CD4-positive, alpha-beta T cell (primary cell): ENCODE measurements around the gene KTI12. TPM values are rescaled to one million over a fixed set of nuclear protein-coding genes. Genes with fewer than 3 reads are reported as not detected.
"Not testable (repeated sequence)": the region's sequence is repeated elsewhere in the genome, so short reads cannot be mapped to it uniquely, and the experiment has no call there.

Experiments
- ATAC-seq: fragments of 200-7000 bp; cut with Tn5 transposase; one replicate; pipeline ENCODE4 v1.10.0; 2022; ENCODE audit warnings: mild to moderate bottlenecking; ENCODE audit not compliant: poor library complexity
- CTCF ChIA-PET: fragments of 350-600 bp; sonication (Branson Sonifier 250); formaldehyde crosslinking; loops from one replicate; lab custom pipeline; 2021; ENCODE audit warnings: antibody characterized with exemption, inconsistent platforms; lab: Charles Lee
- POLR2A ChIA-PET: fragments of 350-600 bp; sonication (Branson Sonifier 250); formaldehyde crosslinking; loops from one replicate; lab custom pipeline; 2021; ENCODE audit warnings: antibody characterized with exemption, inconsistent platforms; lab: Charles Lee
- DNase-seq, 14 experiments: peaks; one replicate each; pipeline ENCODE4 v3.0.0-alpha.2; 2013 to 2020; ENCODE audit warnings: mixed read lengths in 2 of 14
- H3K27ac ChIP-seq, 2 donors: one replicate each; pipeline versions ENCODE4 v1.5.1 to v1.7.0; 2013; ENCODE audit warnings: low read length in 2 of 2, low read depth in 1 of 2, mild to moderate bottlenecking in 1 of 2
- H3K27me3 ChIP-seq, 2 experiments: 1 replicate in 1 of 2; 2 replicates in 1 of 2; pipeline versions ENCODE4 v1.6.1 to v1.7.0; 2013; ENCODE audit warnings: low read length in 2 of 2, control low read depth in 1 of 2, mild to moderate bottlenecking in 1 of 2, moderate library complexity in 1 of 2; ENCODE audit not compliant: insufficient read depth in 2 of 2, control insufficient read depth in 1 of 2
- H3K36me3 ChIP-seq: one replicate; pipeline ENCODE4 v1.6.1; 2013; ENCODE audit warnings: low read length, control low read depth; ENCODE audit not compliant: insufficient read depth
- H3K4me1 ChIP-seq: one replicate; pipeline ENCODE4 v1.6.1; 2013; ENCODE audit warnings: low read length, control low read depth; ENCODE audit not compliant: insufficient read depth
- H3K4me3 ChIP-seq: one replicate; pipeline ENCODE4 v1.5.1; 2013; ENCODE audit warnings: mild to moderate bottlenecking, low read length, moderate library complexity
- H3K9me3 ChIP-seq, 2 experiments: 1 replicate in 1 of 2; 2 replicates in 1 of 2; pipeline versions ENCODE4 v1.6.1 to v1.7.0; 2013; ENCODE audit warnings: low read length in 2 of 2, mild to moderate bottlenecking in 2 of 2, control low read depth in 1 of 2, moderate library complexity in 1 of 2; ENCODE audit not compliant: control insufficient read depth in 1 of 2, insufficient read depth in 1 of 2
- H3K27ac Mint-ChIP-seq: one replicate; pipeline ENCODE4 v1.8.0; 2020; ENCODE audit warnings: mixed read lengths
- H3K27me3 Mint-ChIP-seq: one replicate; pipeline ENCODE4 v1.8.0; 2021; ENCODE audit warnings: mixed read lengths
- H3K36me3 Mint-ChIP-seq: one replicate; pipeline ENCODE4 v1.8.0; 2021; ENCODE audit warnings: low read depth, mixed read lengths
- H3K4me1 Mint-ChIP-seq: one replicate; pipeline ENCODE4 v1.8.0; 2021; ENCODE audit warnings: low read depth, mixed read lengths
- H3K4me3 Mint-ChIP-seq: one replicate; pipeline ENCODE4 v1.8.0; 2020; ENCODE audit warnings: mild to moderate bottlenecking, mixed read lengths
- H3K9me3 Mint-ChIP-seq: one replicate; pipeline ENCODE4 v1.8.0; 2020; ENCODE audit warnings: mixed read lengths
- intact Hi-C, 2 experiments: fragments of 100-400 bp; cut with DNase I in 1 of 2; cut with micrococcal nuclease in 1 of 2; formaldehyde crosslinking; loops; one replicate each; pipeline versions ENCODE4 v1.15.1 to v1.9.0; 2023 to 2025; cut with DNase I, micrococcal nuclease
- total RNA-seq, 174 experiments: library from RNA in 2 of 174; stranded (reverse) in 2 of 174; gene quantifications; one replicate each; pipeline ENCODE4 v1.2.3 and lab custom pipeline; 2021 to 2026
- TF ChIP-seq, protein P1 (sequence below): fragments of 200-600 bp; IDR thresholded peaks from one replicate; pipeline ENCODE4 v1.8.0; 2022; ENCODE audit warnings: antibody characterized with exemption, mild to moderate bottlenecking

Gene KTI12
- total RNA-seq, 2 experiments from 2014 or later = 23.4 to 24.0 TPM

- ATAC-seq (no peak), DNase-seq (peak in 2 of 14 experiments; percentile 3 to 10)
- Mint-ChIP-seq H3K27me3 (no peaks in the 10 kb centered on the region), H3K36me3 (peaks cover 45% of the 10 kb centered on the region), H3K27ac (peak overlapping the region; percentile 97), H3K4me3 (peak overlapping the region; percentile 91), H3K4me1 (peaks cover 40% of the 10 kb centered on the region), H3K9me3 (no peaks in the 10 kb centered on the region)
- POLR2A ChIA-PET = interaction anchor here (0.6 to 3.3 kb wide), 5 partner anchors 16 to 601 kb away, joined by 3 to 63 read pairs (median 3); partner anchors contain the start of genes BTF3L4, SHISAL2A and TXNDC12
- intact Hi-C loops = loop anchor here in 1 of 2 experiments (10.0 kb wide), 1 partner anchor 1067 kb away; the partner anchor contains the start of gene FAF1
- Histone ChIP-seq H3K27me3 (no peaks in the 10 kb centered on the region), H3K27ac (no peak overlapping the region), H3K36me3 (peaks cover 10% of the 10 kb centered on the region), H3K4me3 (peak overlapping the region; percentile 85), H3K4me1 (peaks cover 23% of the 10 kb centered on the region), H3K9me3 (no peaks in the 10 kb centered on the region)
- CTCF ChIA-PET = interaction anchor here (0.6 to 0.7 kb wide), 2 partner anchors 40 to 167 kb away, joined by 3 to 4 read pairs; no protein-coding TSS in a partner anchor
- TF ChIP-seq, protein P1, sequence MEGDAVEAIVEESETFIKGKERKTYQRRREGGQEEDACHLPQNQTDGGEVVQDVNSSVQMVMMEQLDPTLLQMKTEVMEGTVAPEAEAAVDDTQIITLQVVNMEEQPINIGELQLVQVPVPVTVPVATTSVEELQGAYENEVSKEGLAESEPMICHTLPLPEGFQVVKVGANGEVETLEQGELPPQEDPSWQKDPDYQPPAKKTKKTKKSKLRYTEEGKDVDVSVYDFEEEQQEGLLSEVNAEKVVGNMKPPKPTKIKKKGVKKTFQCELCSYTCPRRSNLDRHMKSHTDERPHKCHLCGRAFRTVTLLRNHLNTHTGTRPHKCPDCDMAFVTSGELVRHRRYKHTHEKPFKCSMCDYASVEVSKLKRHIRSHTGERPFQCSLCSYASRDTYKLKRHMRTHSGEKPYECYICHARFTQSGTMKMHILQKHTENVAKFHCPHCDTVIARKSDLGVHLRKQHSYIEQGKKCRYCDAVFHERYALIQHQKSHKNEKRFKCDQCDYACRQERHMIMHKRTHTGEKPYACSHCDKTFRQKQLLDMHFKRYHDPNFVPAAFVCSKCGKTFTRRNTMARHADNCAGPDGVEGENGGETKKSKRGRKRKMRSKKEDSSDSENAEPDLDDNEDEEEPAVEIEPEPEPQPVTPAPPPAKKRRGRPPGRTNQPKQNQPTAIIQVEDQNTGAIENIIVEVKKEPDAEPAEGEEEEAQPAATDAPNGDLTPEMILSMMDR = no peak
These were observed 1.4 kb downstream of the KTI12 start for GRCh38 chr1:52032124-52032784.

- Histone ChIP-seq H3K36me3 (peaks cover 32% of the 10 kb centered on the region), H3K4me1 (peaks cover 20% of the 10 kb centered on the region)
- peaks cover 35% of the 10 kb centered on the region for H3K4me1 Mint-ChIP-seq
- ChIA-PET POLR2A (interaction anchor here (0.8 kb wide), 1 partner anchor 28 kb away, joined by 5 read pairs; the partner anchor contains the start of gene BTF3L4), CTCF (interaction anchor here (0.5 kb wide), 1 partner anchor 16 kb away, joined by 3 read pairs; no protein-coding TSS in a partner anchor)
- H3K4me3 Mint-ChIP-seq, ATAC-seq, H3K9me3 Mint-ChIP-seq, DNase-seq, H3K27ac Mint-ChIP-seq, H3K27me3 Mint-ChIP-seq, H3K4me3 ChIP-seq, H3K27ac ChIP-seq, H3K27me3 ChIP-seq, intact Hi-C loops, H3K9me3 ChIP-seq: not testable (repeated sequence)
- peaks cover 55% of the 10 kb centered on the region for H3K36me3 Mint-ChIP-seq
These were observed 4.8 kb downstream of the KTI12 start for GRCh38 chr1:52028839-52029238.

DNA sequence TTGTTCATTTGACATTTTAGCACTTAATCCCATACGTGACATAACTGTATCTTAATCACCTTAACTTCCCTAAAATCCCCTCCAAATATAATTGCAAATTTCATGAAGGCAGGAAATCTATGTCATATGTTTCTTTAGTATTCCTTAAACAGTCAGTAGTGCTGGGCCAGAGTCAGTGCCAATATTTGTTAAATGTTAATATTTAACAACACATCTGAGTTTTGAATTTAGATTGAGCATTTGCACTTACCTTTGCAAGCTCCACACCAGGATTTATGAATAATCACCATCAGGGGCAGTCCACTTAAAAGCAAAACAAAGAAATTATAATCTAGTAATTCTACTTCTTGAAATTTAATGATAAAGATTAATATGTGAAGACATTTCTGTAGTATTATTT, 5.3 kb downstream of the KTI12 start:
- Histone ChIP-seq H3K4me1 (peaks cover 18% of the 10 kb centered on the region), H3K27ac (no peak overlapping the region), H3K36me3 (peaks cover 37% of the 10 kb centered on the region), H3K4me3 (no peak overlapping the region), H3K9me3 (no peaks in the 10 kb centered on the region), H3K27me3 (no peaks in the 10 kb centered on the region)
- Mint-ChIP-seq H3K27me3 (no peaks in the 10 kb centered on the region), H3K9me3 (no peaks in the 10 kb centered on the region), H3K27ac (no peak overlapping the region), H3K36me3 (peaks cover 55% of the 10 kb centered on the region), H3K4me1 (peaks cover 30% of the 10 kb centered on the region), H3K4me3 (no peak overlapping the region)
- ChIA-PET CTCF (interaction anchor here (0.5 kb wide), 1 partner anchor 16 kb away, joined by 3 read pairs; no protein-coding TSS in a partner anchor), POLR2A (interaction anchor here (1.2 kb wide), 1 partner anchor 28 kb away, joined by 3 read pairs; no protein-coding TSS in a partner anchor)
- intact Hi-C loops = no loop called here
- TF ChIP-seq, protein P1 = no peak
- ATAC-seq (no peak), DNase-seq (no peak)
